HG03571 (cell line): ENCODE measurements around the gene AK8.

ENCODE experiments used
- ATAC-seq: cut with Tn5 transposase; IDR thresholded peaks from one replicate; pipeline ENCODE4 v1.9.1; 2021; ENCODE audit not compliant: unreplicated experiment

AK8 gene, protein sequence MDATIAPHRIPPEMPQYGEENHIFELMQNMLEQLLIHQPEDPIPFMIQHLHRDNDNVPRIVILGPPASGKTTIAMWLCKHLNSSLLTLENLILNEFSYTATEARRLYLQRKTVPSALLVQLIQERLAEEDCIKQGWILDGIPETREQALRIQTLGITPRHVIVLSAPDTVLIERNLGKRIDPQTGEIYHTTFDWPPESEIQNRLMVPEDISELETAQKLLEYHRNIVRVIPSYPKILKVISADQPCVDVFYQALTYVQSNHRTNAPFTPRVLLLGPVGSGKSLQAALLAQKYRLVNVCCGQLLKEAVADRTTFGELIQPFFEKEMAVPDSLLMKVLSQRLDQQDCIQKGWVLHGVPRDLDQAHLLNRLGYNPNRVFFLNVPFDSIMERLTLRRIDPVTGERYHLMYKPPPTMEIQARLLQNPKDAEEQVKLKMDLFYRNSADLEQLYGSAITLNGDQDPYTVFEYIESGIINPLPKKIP

DNA sequence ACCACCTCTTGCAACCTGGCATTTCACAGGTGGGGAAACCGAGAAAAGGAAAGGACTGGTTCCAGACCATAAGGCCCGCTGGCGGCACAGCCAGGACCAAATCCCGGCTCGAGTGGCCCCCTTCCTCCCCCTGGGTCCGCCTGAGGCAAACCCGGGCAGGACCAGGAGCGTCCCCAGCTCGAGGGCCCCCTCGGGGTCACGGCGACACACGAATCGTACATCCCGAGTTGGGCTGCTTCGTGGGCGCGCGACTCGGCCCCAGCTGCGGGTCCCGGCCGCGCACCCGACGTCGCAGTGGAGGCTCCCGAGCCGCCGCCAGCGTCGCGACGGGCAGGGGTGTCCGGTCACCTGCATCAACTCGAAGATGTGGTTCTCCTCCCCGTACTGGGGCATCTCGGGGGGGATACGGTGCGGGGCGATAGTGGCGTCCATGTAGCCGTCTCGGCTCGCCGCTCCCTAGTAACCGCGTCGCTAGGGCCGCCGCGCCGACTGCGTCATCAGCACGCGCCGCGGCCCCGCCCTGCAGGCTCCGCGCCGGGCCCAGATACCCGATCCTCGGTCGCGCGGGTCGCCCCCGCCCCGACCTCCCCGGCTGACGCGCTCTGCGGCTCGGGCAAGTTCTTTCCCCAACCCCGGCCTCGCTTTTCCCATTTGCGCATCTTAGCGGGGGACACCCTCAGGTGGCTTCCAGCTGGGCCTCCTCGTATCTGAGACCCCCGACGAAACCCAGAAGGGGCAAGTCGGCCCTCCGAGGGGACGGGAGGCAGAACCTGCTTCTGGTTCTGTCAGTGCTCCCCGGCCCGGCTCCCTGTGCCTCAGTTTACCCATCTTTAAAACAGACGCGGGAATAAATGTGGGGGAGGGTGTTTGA, at the start of gene AK8:
AK8 (minus strand) TSS at position 461 of the 871 bp plus-strand sequence; CDS start at position 432, 29 bp downstream.
- no peak for ATAC-seq

DNA sequence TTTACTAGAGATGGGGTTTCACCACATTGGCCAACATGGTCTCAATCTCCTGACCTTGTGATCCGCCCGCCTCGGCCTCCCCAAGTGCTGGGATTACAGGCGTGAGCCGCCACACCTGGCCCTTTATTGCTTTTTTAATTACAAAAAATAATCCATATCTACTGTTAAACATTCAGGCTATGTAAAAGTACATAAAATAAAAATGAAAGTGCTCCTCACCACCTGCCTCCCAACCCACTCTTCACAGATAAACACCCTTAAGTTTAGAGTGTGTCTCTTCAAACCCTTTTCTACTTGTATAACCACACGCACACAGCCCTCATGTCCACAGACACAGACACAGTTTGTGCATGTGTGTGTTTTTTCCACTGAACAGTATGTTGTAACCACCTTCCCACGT, 49.6 kb upstream of the AK8 start:
- no peak for ATAC-seq

DNA sequence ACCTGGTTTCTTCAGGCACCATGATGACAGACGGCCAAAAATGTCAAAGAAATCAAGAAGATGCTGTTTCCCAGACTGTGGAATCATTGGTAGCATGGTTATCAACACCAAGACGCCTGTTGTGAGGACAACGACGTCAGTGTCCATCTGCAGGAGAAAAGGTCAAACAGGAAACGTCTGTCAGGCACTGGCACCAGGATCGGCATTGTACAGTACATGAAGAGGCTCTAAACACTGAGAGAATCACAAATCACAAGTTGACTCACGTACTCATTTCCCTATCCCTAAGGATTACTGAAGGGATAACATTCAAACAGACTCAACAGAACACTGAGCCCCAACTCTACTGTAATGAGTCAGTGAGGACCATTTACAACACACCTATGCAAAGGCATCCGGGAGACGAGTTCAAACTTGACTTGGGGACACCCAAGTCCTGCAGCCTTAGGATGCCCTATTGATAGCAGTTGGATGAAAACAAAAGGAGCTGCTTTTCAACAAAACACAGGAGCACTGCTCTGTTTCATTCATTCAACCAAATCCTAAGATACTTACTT, 45.3 kb upstream of the AK8 start:
- no peak for ATAC-seq

DNA sequence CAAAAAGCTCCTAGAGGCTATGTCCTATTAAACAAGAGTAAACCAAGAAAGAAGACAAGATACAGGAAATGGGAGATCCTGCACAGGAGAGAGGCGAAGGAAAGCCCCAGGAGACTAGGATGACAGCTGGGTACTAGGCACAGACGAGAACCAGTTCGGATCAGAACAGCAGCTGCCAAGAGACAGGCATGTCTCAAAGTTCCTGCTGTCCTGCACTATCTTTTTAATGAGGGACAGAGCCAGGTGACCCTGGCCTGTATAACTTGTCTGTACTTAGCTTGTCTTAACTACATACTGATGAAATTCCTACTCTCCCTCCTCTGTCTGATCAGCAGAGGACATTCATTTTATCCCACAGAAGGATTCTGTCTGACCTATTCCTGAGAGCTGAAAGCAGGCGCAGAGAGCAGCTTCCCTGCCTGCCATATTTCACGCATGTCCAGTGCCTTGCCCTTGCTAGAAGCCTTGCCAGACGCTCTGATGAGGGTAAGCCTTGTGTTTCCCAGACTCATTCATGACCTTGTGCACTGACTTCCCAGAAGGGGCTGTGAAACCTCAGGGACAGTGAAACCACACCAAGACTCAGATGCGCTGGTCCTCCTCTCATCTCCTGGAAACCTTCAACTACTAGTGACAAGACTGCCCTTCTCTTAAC, 41.7 kb upstream of the AK8 start:
- ATAC-seq = no peak

DNA sequence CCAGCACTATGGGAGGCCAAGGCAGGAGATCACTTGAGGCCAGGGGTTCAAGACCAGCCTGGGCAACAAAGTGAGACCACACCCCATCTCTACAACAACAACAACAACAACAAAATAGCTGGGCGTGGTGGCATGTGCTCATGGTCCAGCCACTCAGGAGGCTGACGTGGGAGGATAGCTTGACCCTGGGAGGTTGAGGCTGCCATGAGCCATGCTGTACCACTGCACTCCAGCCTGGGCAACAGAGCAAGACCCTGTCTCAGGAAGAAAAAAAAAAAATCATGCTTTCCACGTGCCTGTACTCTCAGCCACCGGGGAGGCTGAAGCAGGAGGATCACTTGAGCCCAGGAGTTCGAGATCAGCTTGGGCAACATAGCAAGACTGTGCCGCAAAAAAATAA, 36.8 kb upstream of the AK8 start:
- ATAC-seq = no peak

DNA sequence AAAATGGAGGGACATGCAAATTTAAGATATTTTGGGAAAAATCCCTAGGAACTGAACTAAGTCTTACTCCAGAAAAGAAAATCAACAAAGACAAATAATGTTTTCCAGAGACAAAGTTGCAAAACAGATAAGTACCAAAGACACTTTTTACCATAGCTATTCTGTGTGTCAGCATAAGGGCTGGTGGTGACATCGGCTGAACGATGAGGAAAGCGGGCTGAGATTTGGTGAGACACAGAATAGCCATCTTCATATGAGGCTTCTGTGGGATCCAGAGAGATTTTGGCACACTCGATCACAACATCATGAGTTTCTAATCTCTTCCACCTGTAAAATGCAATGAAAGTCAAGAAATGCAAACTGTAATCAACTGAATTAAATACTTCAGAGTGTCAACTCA, 34.0 kb upstream of the AK8 start:
- ATAC-seq = no peak

DNA sequence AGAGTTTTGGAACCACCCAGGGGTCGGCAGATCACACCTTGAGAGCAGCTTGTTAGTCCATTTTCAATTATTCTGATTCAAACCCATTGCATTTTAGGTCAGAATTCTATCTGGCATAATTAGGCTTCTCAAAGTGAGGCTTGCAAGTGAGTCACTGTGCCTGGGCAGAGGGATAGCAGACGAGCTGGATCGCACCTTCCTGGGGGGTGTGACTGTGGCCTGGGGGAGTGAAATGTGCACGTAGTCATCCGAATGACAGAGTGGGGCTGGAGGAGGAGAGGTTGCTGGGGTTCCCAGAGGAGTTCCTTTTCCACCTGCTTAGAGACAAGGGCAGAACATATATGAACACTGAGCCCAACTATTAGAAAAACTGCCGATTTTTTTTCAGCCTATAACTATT, 32.3 kb upstream of the AK8 start:
- ATAC-seq = no peak

DNA sequence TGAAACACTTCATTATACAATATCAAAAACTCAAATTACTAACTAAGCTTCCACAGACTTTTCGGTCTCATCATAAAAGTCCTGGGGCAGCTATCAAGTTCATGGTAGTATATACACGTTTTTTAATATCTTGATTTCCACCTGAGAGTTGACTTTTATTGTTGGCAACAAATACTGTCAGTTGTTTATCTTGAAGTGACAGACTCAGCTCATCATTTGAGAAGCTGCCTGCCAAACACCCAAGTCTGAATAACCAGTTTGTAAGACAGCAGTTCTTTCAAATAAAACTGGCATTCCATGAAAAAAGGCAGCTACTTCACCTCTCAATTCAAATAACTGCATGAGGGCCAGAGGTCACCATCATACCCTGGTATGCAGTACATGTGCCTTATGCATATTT, 31.2 kb upstream of the AK8 start:
- no peak for ATAC-seq

DNA sequence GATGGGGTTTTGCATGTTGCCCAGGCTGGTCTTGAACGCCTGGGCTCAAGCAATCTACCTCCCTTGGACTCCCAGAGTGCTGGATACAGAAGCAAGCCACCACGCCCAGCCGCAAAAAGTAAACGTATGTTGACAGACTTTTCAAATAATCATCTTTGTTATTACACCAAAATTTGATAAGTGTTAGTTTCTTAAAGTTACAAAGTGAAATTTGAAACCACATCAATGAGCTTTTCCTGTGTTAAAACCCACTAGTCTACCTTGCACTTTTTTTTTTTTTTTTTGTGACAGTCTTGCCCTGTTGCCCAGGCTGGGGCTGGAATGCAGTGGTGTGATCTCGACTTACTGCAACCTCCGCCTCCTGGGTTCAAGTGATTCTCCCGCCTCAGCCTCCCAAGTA, 30.6 kb upstream of the AK8 start:
- ATAC-seq = no peak

DNA sequence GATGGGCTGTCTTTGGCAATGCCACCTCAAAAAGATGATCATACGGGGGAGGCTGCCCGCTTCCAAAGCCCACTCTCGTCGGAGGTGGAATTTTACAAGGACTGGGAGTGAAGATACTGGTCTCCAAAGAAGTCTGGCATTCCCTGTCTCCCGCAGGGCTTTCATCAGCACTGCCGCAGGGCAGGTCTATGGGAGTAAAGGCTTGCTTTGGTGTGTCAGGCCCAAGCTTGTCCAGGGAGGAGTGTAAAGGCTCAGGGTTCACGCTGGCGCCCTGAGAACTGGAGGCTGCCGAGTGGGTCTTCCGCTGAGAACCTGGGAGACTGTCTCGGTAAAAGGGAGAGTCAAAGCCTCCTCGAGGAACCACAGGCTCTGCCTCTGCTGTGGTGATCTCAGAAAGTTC, 27.6 kb upstream of the AK8 start:
- ATAC-seq = no peak

DNA sequence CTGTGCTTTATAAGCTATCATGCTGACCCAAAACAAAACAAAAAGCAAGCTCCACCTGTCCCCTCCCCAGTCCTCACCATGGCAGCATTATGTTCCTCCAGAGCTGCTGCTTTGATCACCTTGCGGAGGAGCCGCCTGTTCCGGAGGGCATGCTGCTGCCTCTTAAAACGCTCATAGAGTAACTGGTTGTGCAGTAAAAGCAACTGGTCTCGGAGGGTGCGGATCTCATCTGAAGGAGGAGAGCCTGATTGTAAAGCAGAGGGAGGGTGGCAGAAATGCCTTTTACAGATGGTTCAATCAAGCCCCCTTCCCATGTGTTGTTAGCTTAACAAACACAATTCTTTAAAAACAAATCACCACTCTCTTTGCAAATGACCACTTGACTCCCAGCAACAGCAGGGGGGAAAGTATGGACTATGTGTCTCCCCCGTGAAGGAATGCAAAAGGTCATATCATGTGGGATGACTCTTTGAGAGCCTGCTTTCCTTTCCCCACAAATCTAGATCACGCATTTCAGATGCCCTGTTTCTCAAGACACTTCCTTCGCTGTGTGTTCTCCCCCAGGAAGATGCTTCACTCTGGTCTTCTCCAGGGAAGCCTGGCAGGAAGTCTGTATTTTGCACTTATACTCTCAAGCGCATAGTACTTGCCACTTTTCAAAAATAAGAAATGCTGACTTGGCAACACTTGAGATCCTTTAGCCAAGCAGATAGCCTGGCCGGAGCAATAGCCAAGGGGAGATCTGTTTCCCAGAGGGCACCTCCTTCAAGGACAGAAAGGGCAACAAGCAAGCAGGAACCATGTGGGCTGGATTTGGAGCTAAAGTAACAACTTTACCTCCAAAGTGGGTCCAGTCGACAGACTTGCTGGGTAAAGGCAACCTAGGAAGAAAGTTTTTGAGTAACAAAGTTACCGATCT, 25.7 kb upstream of the AK8 start:
- no peak for ATAC-seq

DNA sequence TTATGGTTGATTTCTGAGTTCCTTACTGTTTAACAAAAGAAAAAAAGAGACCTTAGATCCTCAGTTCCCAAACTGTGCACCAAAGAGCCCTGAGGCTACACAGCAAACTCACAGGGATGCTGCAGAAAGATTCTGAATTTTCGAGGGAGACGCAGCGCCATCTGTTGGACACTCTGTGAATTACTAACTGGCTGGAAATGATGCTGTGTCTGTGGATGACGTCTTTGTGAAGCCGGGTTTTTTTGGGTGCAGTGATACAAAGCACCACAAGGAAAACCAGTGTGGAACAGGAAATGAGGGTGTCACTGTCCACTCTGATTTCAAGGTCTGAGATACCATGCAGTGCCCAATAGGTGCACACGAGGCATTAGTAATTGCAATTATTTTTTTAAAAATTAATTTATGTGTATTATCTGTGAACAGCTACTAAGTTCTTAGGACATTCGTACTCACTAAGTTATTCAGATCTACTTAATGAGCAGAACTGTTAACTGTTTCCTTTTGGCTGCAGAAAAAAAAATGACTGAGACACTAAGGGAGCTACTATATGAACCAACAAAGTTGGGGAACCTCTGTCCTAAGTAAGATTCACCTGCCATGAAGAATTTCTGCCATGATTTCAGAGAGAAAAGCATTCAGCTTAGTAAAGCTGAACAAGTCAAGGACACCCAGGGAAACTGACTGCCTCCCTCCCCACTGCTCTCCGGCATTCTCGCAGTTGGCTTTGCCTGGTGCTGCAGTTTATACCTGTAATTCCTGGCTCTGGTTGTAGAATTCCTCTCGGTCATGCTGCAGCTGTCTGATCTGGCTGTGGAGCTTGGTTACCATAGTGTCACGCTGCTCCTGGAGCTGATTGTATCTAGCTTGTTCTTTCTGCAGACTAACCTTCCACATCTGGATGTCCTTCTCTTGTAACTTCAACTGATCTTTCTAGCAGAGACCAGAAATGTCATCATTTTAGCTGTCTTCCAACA, 24.1 kb upstream of the AK8 start:
- no peak for ATAC-seq

DNA sequence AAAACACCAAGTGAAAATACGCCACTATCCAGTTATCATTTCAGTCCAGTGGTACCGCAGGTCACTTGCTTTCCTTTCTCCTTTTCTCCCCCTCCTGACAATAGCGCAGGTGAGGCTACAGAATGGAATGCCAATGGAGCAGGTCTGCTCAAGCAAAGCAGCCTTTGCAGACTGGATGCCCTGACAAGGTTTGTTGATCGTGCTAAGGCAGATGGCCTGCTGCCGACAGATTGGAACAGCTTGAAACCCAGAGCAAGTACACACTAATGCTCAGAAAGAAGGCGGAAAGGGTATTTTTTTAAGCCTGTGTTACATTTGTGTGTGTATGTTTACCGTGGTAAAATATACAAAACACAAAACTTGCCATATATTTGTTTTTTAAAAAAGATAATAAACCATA, 20.0 kb upstream of the AK8 start:
- no peak for ATAC-seq

DNA sequence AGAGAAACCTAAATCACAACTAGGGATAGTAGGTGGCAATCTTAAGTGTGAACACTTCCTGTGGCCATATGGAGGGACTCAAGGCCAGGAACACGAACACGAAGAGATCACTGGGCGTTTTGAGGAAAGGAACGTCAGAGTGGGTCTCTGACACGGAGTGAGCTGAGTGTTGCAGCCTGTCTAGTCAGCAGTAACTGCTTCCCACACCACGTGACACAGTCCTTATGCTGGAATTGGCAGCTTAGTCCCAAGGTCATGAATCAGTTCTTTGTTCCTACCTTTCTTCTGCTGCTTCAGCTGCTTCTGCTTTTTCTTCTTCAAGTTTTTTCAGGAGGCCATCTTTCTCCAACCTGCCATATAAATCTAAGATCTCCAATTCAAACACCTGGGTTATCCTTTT, 18.8 kb upstream of the AK8 start:
- ATAC-seq = no peak

DNA sequence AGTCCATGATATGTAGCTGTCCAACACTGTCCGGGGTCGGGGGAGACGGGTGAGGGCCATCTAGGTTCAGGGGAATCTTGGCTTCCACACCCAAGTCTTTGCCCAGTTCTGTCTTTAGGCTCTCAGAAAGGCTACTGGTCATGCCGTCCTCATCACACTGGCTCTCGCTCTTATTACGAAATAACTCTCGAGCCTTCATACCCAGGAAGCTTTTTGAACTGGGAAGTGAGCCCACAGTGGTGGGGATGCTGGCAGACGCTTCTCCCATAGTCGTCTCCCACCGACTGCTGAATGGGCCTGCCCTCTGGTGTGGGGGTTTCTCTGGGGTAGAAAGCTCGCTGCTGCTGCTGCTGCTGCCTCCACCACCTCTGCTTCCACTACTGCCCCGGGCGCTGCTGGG, 18.2 kb upstream of the AK8 start:
- no peak for ATAC-seq

DNA sequence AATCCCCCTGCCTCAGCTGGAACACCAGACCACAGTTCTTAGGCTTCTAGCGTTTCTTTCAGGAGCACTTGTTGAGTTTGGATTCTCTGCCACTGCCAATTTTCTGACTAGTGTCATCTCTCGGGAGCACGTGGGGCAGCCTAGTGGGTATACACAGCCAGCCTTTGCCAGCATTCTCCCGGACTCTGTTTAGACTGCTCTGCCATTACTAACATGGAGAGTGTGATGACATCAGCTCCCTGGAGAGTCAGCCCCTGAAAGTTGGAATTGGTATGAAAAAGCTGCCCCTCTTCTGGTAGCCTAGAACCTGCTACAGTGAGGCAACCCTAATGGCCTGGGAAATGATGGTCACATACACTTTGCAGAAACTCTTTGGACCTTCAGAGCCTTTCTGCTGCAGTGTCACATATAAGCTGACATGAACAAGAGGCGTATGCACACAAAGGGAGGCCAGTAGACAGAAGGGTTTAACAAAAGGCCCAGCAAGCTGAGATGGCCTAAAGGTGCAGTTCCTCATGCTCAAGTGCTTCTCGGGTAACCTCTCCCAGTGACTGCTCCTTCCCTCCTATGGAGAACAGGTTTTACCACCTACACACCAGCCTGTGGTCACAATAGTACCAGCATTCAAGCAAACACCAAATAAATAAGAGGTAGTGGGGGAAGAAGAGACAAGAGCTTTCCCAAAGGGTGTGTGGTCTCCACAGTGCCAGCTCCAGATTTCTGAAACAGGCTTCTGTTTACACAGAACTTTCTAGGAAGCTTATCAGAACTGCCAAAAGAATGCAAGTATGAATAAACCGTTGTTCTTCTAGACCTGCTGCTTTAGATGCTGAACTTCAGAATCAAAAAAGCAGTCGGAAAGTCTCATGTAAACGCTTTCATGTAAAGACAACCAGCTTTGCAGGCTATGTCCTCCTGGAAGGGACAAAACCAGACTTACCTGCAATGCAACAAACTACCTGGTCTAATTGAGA, 17.1 kb upstream of the AK8 start:
- no peak for ATAC-seq

DNA sequence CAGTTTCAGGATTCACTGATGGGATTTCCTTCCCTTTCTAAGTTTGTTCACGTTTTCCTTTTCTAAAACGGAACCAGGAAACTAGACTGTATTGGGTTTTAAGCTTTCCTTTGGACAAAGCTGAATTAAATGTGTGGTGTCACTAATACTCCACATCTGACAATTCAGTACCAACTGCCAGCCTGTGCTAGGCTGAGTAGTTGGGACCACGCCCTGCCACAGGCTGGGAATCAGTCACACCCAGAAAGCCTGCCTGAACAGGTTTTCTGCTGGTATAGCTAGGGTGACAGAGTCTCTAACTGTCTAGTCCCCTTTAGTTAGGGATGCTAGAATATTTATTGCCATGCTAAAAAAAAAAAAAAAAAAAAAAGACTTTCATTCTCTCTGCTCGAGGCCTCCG, 16.3 kb upstream of the AK8 start:
- ATAC-seq = no peak

DNA sequence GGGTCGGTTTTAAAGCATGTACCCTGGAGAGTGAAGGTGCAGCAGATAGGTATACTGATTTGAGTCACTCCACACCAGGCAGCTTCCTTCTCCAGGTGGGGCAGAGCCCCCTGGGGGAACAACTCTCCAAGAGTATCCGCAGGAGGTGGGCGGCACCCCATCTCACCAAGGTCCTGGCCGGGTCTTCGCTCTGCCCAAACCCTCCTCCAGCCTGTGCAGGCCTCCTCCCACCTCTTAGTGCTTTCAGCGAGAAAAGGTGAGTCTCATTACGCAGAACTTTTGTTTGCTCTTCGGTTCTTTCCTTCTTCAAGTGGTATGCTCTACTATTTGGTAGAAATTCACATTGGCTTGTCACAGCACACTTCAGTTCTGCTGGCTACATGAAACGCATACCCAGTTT, 14.3 kb upstream of the AK8 start:
- no peak for ATAC-seq
